GM12864 (cell line): ENCODE measurements around the gene ABLIM2.

Source experiments
- DNase-seq: peaks from one replicate; pipeline ENCODE4 v3.0.0-alpha.2; 2011; ENCODE audit warnings: low read depth
- H3K4me3 ChIP-seq: 2 replicates; pipeline ENCODE4 v1.5.1; 2011; ENCODE audit warnings: mild to moderate bottlenecking, low read depth, low read length, control low read depth
- TF ChIP-seq, protein P1 (sequence below): IDR thresholded peaks from 2 replicates; pipeline ENCODE4 v1.5.1; 2011; ENCODE audit warnings: low read depth, mild to moderate bottlenecking, moderate library complexity, low read length, control low read depth, inconsistent platforms; ENCODE audit errors: missing control alignments

The ABLIM2 gene

DNA sequence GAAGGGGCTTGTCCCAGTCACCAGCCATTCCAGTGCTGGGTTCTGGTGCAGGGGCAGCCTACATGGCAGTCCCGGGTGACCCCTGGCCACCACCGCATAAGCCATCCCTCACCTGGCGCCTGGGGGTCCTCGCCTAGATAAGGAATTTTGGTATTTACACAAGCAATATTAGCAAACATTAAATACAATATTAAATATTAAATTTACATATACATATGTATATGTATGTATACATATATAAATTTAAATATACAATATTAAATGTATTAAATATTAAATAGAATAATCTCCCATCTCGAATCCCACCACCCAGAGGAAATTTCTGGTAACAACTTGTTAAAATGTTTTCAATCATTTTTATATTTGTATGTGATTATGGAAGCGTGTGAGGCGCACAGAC lies 114.4 kb downstream of the ABLIM2 start:
- no peak overlapping the region for H3K4me3 ChIP-seq
- TF ChIP-seq, protein P1, sequence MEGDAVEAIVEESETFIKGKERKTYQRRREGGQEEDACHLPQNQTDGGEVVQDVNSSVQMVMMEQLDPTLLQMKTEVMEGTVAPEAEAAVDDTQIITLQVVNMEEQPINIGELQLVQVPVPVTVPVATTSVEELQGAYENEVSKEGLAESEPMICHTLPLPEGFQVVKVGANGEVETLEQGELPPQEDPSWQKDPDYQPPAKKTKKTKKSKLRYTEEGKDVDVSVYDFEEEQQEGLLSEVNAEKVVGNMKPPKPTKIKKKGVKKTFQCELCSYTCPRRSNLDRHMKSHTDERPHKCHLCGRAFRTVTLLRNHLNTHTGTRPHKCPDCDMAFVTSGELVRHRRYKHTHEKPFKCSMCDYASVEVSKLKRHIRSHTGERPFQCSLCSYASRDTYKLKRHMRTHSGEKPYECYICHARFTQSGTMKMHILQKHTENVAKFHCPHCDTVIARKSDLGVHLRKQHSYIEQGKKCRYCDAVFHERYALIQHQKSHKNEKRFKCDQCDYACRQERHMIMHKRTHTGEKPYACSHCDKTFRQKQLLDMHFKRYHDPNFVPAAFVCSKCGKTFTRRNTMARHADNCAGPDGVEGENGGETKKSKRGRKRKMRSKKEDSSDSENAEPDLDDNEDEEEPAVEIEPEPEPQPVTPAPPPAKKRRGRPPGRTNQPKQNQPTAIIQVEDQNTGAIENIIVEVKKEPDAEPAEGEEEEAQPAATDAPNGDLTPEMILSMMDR = no peak
- DNase-seq = no peak

DNA sequence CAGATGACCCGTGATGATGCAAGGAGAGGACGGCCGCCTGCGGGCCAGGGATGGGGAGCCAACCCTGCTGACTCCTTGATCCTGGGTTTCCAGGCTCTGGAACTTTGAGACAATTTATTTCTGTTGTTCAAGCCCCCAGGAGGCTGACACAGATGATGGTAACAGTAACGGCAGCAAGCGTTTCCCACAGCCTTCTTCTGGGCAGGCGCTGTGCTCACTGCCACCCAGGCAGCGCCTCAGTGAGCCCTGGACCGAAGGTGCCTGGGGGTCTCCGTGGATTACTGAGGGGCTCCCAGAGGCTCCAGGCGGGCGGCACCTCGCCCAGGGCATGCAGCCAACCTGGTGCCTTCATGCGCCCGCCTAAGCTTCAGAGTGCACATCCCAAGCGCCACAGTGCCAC lies 115.0 kb downstream of the ABLIM2 start:
- no peak for DNase-seq
- no peak overlapping the region for H3K4me3 ChIP-seq
- TF ChIP-seq, protein P1 = no peak

DNA sequence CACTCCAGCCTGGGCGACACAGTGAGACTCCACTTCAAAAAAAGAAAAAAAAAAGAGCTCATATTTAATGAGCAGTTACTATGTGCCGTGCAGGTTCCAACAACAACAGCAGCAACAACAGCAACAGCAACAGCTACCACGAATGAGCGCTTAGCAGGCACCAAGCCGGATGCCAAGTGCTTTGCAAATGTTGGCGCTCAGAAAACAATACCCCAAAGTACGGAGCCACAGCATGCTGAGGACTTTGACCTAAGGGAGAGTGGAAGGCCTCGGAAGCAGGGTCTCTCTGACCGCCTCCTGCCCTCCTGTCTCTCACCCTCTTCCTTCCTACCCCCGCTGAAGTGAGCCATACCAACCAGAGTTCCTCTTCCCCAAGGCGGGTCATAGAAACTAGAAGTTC lies 116.7 kb downstream of the ABLIM2 start:
- TF ChIP-seq, protein P1 = no peak

GRCh38 chr4:8041172-8041571 lies 117.4 kb downstream of the ABLIM2 start:
- TF ChIP-seq, protein P1 = no peak
- DNase-seq = no peak

More for the DNA sequence above, 116.7 kb downstream of the ABLIM2 start:
- no peak for DNase-seq
- no peak overlapping the region for H3K4me3 ChIP-seq

DNA sequence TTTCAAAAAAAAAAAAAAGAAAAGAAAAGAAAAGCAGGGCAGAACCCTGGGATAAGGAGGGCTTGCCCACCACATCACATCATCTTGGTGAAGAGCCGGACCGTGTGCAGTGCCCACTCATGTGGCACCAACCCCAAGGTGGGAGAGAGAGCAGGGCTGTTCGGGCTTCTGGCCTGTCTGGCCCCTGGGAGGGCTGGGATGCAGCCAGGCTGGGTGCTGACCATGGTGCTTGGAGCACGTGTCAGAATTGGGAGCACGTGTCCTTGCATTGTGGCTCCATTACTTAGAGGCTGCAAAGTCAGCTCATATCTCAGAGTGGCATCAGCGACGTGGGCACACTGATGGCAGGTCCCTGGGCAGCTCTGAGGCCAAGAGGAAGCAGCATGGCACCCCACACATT lies 118.0 kb downstream of the ABLIM2 start:
- TF ChIP-seq, protein P1 = no peak
- DNase-seq = no peak
- no peak overlapping the region for H3K4me3 ChIP-seq

More at GRCh38 chr4:8041172-8041571, 117.4 kb downstream of the ABLIM2 start:
- H3K4me3 ChIP-seq = no peak overlapping the region

DNA sequence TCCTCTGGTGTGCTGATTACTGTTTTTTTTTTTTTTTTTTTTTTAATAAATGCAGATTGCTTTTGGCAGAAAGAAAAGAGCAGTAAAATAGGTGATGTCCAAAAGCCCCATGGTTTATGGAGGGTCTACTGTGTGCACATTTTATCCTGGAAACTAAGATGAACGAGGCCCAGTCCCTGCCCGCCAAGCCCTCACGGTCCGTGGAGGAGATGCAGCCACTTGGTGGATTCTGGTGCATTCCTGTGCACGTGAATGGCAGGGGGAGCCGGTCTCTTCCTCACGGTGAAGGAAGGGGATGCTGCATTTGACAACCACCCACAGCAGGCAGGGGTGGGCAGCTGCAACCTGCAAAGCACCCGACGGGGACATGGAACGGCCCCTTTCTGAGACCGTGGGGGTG lies 118.8 kb downstream of the ABLIM2 start:
- no peak for DNase-seq
- TF ChIP-seq, protein P1 = no peak
- H3K4me3 ChIP-seq = no peak overlapping the region

DNA sequence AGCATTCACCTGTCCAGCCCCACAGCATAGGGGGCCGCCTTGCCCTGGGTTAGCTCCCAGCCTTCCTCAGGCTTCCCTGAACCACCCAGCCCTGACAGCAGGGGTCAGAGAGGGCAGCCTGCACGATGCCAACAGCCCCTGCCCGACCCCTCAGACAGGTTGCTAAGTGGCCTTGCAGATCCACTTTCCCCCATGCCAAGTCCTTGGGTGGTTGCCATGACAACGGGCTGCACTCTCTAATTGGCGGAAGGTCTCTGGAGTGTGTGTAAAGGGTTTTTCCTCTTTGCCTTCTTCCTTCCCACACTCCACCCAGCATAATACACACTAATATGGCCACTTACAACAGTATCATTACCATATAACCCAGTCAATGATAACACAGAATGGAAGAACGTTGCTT lies 119.3 kb downstream of the ABLIM2 start:
- no peak overlapping the region for H3K4me3 ChIP-seq
- no peak for DNase-seq
- TF ChIP-seq, protein P1 = no peak
